K562 (cell line): ENCODE measurements around the gene MAN1A1. TPM values are rescaled to one million over a fixed set of nuclear protein-coding genes. Genes with fewer than 3 reads are reported as not detected.

Source experiments
- CEBPB ChIP-seq: fragments of 450-650 bp; IDR thresholded peaks from 2 replicates; pipeline ENCODE4 v1.6.1; 2016; ENCODE audit warnings: missing genetic modification characterization, missing compliant biosample characterization
- CXXC5 ChIP-seq: fragments of 250-450 bp; sonication (Bioruptor Pico); IDR thresholded peaks from 2 replicates; pipeline ENCODE4 v1.8.0; 2022; ENCODE audit warnings: inconsistent platforms, mild to moderate bottlenecking, moderate library complexity
- ESRRA ChIP-seq: fragments of 450-650 bp; IDR thresholded peaks from 2 replicates; pipeline ENCODE4 v1.6.1; 2014; ENCODE audit warnings: low read depth, mild to moderate bottlenecking, moderate library complexity, borderline replicate concordance
- ETV5 ChIP-seq: sonication (generic); formaldehyde crosslinking; IDR thresholded peaks from 2 replicates; pipeline ENCODE4 v1.4.0; 2020; ENCODE audit warnings: low read depth, mild to moderate bottlenecking, missing genetic modification reagents
- GATAD2B ChIP-seq: fragments of 450-650 bp; IDR thresholded peaks from 2 replicates; pipeline ENCODE4 v1.6.1; 2017; ENCODE audit warnings: mild to moderate bottlenecking, borderline replicate concordance
- KAT7 ChIP-seq: sonication (generic); formaldehyde crosslinking; IDR thresholded peaks from 2 replicates; pipeline ENCODE4 v1.8.0; 2022; ENCODE audit warnings: missing genetic modification reagents, mild to moderate bottlenecking, borderline replicate concordance
- MAZ ChIP-seq, 2 experiments: fragments of 450-650 bp in 1 of 2; sonication (generic) in 1 of 2; formaldehyde crosslinking; IDR thresholded peaks in 1 of 2; conservative IDR thresholded peaks in 1 of 2; 2 replicates each; pipeline versions ENCODE4 v1.4.0 to v1.5.0; 2020; ENCODE audit warnings: mild to moderate bottlenecking in 1 of 2, missing genetic modification reagents in 1 of 2
- MXI1 ChIP-seq: IDR thresholded peaks from 2 replicates; pipeline ENCODE4 v1.6.1; 2011; ENCODE audit warnings: low read depth, mild to moderate bottlenecking, improper control_type of control experiment, low read length
- SMARCB1 ChIP-seq: IDR thresholded peaks from 2 replicates; pipeline ENCODE4 v1.6.1; 2011; ENCODE audit warnings: improper control_type of control experiment, low read depth; ENCODE audit not compliant: insufficient read length
- SOX6 ChIP-seq: fragments of 450-650 bp; IDR thresholded peaks from 2 replicates; pipeline ENCODE4 v1.6.1; 2014; ENCODE audit warnings: mild to moderate bottlenecking
- SRSF7 ChIP-seq: fragments of 200-400 bp; formaldehyde crosslinking; optimal IDR thresholded peaks from 2 replicates; pipeline ENCODE3; 2017; ENCODE audit warnings: mild to moderate bottlenecking, low read depth, low read length
- TAF1 ChIP-seq: IDR thresholded peaks from 2 replicates; pipeline ENCODE4 v1.6.1; 2011; ENCODE audit warnings: mild to moderate bottlenecking, low read length, moderate library complexity; ENCODE audit not compliant: insufficient read depth, control insufficient read depth, severe bottlenecking; ENCODE audit errors: extremely low read depth
- TAF7 ChIP-seq: fragments of 450-650 bp; IDR thresholded peaks from 2 replicates; pipeline ENCODE4 v1.6.1; 2016; ENCODE audit warnings: missing genetic modification characterization, missing compliant biosample characterization
- TBP ChIP-seq: optimal IDR thresholded peaks from 2 replicates; pipeline ENCODE3; 2011; ENCODE audit warnings: low read depth, low read length, improper control_type of control experiment
- TEAD1 ChIP-seq, 2 experiments: fragments of 450-650 bp in 1 of 2; sonication (generic) in 1 of 2; formaldehyde crosslinking; IDR thresholded peaks; 2 replicates each; pipeline versions ENCODE4 v1.4.0 to v1.8.0; 2020 to 2022; ENCODE audit warnings: mild to moderate bottlenecking in 2 of 2, missing genetic modification reagents in 1 of 2
- ZNF184 ChIP-seq: sonication (generic); formaldehyde crosslinking; IDR thresholded peaks from 2 replicates; pipeline ENCODE4 v1.5.0; 2020; ENCODE audit warnings: missing genetic modification reagents
- ZNF232 ChIP-seq: sonication (generic); formaldehyde crosslinking; IDR thresholded peaks from 2 replicates; pipeline ENCODE4 v1.8.0; 2022; ENCODE audit warnings: mild to moderate bottlenecking, missing genetic modification reagents
- ZNF507 ChIP-seq: conservative IDR thresholded peaks from 2 replicates; pipeline ENCODE4 v1.6.1; 2017; ENCODE audit warnings: missing genetic modification characterization, missing compliant biosample characterization
- polyA plus RNA-seq, 8 experiments: library from polyadenylated mRNA; depleted of rRNA in 4 of 8; stranded (reverse) in 5 of 8; unstranded in 3 of 8; fragments of >200 nt; fragmentation: Nextera tagmentation in 2 of 8; fragmentation: Illumina TruSeq in 1 of 8; extraction: Ambion mirVana in 2 of 8; extraction: Trizol in 1 of 8; gene quantifications; 2 replicates each; pipeline versions ENCODE4 v1.2.1 to v1.2.3, GENCODE V29; 2011 to 2014; ENCODE audit warnings: inconsistent platforms in 1 of 8, missing spikeins in 1 of 8
- total RNA-seq, 7 experiments: library from RNA; depleted of rRNA in 6 of 7; stranded (reverse); fragments of >200 nt in 6 of 7; fragmentation: Illumina TruSeq in 2 of 7; extraction: Trizol in 2 of 7; gene quantifications; 2 replicates each; pipeline versions ENCODE4 v1.2.1 to v1.2.3, GENCODE V29; 2011 to 2021; ENCODE audit warnings: low replicate concordance in 1 of 7
- TF ChIP-seq, protein P1 (sequence below): fragments of 450-650 bp; IDR thresholded peaks from 2 replicates; pipeline ENCODE4 v1.7.0; 2016; ENCODE audit warnings: borderline replicate concordance
- TF ChIP-seq, protein P2 (sequence below): conservative IDR thresholded peaks from 2 replicates; pipeline ENCODE4 v1.6.1; 2011; ENCODE audit warnings: low read depth, mild to moderate bottlenecking, low read length; ENCODE audit not compliant: control insufficient read depth
- TF ChIP-seq, protein P3 (sequence below): fragments of 250-450 bp; sonication (Bioruptor Pico); IDR thresholded peaks from 2 replicates; pipeline ENCODE4 v1.5.0; 2021
- TF ChIP-seq, protein P4 (sequence below): IDR thresholded peaks from 3 replicates; pipeline ENCODE4 v1.6.1; 2011; ENCODE audit warnings: borderline replicate concordance, mild to moderate bottlenecking; ENCODE audit not compliant: insufficient read length, insufficient read depth
- TF ChIP-seq, protein P5 (sequence below): fragments of 250-450 bp; sonication (Bioruptor Pico); IDR thresholded peaks from 2 replicates; pipeline ENCODE4 v1.8.0; 2022; ENCODE audit warnings: inconsistent platforms

Gene MAN1A1
- total and polyA plus RNA-seq, 9 of the 15 experiments (the other 6 are each of a cell fraction or from before 2014, with no cell fraction given): 24.5 to 78.4 (median 59.7) TPM

DNA sequence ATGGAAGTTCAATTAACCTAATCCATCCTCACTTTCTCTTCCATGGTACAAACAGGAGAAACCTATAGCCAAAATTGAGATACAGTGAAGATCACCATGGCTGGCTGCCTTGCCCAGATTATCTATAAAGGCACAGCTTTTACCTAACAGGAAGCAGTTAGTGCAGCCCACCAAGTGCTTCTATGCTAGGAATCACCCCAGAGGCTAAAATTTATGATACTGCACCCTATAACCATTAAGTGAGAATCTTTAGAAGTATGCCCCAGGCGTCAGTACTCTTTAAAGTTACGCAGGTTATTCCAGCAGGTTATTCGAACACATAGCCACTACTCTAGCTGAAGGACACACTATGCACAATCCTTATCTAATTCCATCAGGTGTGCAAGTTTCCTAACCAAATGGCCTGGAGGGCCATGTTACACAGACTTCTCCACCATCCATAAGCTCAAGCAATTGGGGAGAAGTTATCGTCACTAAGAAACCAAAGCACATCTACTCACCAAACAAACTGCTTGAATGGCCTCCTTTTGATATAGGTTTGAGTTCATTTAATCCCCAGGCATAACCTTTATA lies 43.1 kb downstream of the MAN1A1 start (continued):
- TF ChIP-seq ETV5 (CRISPR knock-in tag): no peak
- TF ChIP-seq SOX6: no peak
- no peak for TF ChIP-seq ESRRA
- TF ChIP-seq, protein P1, sequence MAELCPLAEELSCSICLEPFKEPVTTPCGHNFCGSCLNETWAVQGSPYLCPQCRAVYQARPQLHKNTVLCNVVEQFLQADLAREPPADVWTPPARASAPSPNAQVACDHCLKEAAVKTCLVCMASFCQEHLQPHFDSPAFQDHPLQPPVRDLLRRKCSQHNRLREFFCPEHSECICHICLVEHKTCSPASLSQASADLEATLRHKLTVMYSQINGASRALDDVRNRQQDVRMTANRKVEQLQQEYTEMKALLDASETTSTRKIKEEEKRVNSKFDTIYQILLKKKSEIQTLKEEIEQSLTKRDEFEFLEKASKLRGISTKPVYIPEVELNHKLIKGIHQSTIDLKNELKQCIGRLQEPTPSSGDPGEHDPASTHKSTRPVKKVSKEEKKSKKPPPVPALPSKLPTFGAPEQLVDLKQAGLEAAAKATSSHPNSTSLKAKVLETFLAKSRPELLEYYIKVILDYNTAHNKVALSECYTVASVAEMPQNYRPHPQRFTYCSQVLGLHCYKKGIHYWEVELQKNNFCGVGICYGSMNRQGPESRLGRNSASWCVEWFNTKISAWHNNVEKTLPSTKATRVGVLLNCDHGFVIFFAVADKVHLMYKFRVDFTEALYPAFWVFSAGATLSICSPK: no peak
- TF ChIP-seq ZNF184 (CRISPR knock-in tag): no peak
- TF ChIP-seq, protein P2, sequence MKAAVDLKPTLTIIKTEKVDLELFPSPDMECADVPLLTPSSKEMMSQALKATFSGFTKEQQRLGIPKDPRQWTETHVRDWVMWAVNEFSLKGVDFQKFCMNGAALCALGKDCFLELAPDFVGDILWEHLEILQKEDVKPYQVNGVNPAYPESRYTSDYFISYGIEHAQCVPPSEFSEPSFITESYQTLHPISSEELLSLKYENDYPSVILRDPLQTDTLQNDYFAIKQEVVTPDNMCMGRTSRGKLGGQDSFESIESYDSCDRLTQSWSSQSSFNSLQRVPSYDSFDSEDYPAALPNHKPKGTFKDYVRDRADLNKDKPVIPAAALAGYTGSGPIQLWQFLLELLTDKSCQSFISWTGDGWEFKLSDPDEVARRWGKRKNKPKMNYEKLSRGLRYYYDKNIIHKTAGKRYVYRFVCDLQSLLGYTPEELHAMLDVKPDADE: no peak
- no peak for TF ChIP-seq TBP
- TF ChIP-seq, protein P3, sequence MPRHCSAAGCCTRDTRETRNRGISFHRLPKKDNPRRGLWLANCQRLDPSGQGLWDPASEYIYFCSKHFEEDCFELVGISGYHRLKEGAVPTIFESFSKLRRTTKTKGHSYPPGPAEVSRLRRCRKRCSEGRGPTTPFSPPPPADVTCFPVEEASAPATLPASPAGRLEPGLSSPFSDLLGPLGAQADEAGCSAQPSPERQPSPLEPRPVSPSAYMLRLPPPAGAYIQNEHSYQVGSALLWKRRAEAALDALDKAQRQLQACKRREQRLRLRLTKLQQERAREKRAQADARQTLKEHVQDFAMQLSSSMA (CRISPR knock-in tag): no peak
- TF ChIP-seq CEBPB (tag): 0 out of 2 replicates have a peak, but pooled peaks have one; percentile 27
- TF ChIP-seq TEAD1 (CRISPR knock-in tag; IDR thresholded peaks at IDR 0.05): no peak
- TF ChIP-seq TAF1: no peak
- TF ChIP-seq CXXC5 (CRISPR knock-in tag): peak; percentile 47
- no peak for TF ChIP-seq SRSF7
- TF ChIP-seq TAF7: no peak
- no peak for TF ChIP-seq MAZ (CRISPR knock-in tag; conservative IDR thresholded peaks at IDR 0.05 in 1 of 2, IDR thresholded peaks at IDR 0.05 in 1 of 2)
- no peak for TF ChIP-seq ZNF507
- TF ChIP-seq KAT7 (CRISPR knock-in tag): no peak
- no peak for TF ChIP-seq MXI1
- TF ChIP-seq, protein P4, sequence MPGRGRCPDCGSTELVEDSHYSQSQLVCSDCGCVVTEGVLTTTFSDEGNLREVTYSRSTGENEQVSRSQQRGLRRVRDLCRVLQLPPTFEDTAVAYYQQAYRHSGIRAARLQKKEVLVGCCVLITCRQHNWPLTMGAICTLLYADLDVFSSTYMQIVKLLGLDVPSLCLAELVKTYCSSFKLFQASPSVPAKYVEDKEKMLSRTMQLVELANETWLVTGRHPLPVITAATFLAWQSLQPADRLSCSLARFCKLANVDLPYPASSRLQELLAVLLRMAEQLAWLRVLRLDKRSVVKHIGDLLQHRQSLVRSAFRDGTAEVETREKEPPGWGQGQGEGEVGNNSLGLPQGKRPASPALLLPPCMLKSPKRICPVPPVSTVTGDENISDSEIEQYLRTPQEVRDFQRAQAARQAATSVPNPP: no peak
- no peak for TF ChIP-seq GATAD2B
- no peak for TF ChIP-seq ZNF232
- no peak for TF ChIP-seq SMARCB1
- TF ChIP-seq, protein P5, sequence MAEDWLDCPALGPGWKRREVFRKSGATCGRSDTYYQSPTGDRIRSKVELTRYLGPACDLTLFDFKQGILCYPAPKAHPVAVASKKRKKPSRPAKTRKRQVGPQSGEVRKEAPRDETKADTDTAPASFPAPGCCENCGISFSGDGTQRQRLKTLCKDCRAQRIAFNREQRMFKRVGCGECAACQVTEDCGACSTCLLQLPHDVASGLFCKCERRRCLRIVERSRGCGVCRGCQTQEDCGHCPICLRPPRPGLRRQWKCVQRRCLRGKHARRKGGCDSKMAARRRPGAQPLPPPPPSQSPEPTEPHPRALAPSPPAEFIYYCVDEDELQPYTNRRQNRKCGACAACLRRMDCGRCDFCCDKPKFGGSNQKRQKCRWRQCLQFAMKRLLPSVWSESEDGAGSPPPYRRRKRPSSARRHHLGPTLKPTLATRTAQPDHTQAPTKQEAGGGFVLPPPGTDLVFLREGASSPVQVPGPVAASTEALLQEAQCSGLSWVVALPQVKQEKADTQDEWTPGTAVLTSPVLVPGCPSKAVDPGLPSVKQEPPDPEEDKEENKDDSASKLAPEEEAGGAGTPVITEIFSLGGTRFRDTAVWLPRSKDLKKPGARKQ (CRISPR knock-in tag): no peak
